Renal cortex interstitium (tissue), 11 donors: ENCODE data around the gene VSTM2B. TPM values are rescaled to one million over a fixed set of nuclear protein-coding genes. Genes with fewer than 3 reads are reported as not detected.
"Not testable (repeated sequence)": the region's sequence is repeated elsewhere in the genome, so short reads cannot be mapped to it uniquely, and the experiment has no call there.

Experiments
- DNase-seq, 11 donors: peaks; one replicate each; pipeline ENCODE4 v3.0.0-alpha.2; 2013; ENCODE audit warnings: low read depth in 9 of 11, low spot score in 4 of 11; ENCODE audit errors: extremely low read depth in 1 of 11
- polyA plus RNA-seq, 3 donors: library from polyadenylated mRNA; unstranded; fragments of 120-200 nt; gene quantifications; one replicate each; pipeline ENCODE4 v1.2.1, GENCODE V29; 2013; ENCODE audit not compliant: insufficient read length in 3 of 3

VSTM2B gene
- polyA plus RNA-seq, 3 donors = 0.42 to 0.64 (median 0.60) TPM

- DNase-seq = no peak
Measured at GRCh38 chr19:29552454-29553280, 26.9 kb downstream of the VSTM2B start.

GRCh38 chr19:29554149-29554548 lies 28.4 kb downstream of the VSTM2B start:
- no peak for DNase-seq

GRCh38 chr19:29559110-29559509 lies 33.3 kb downstream of the VSTM2B start:
- not testable (repeated sequence) for DNase-seq

GRCh38 chr19:29559743-29560142 lies 33.9 kb downstream of the VSTM2B start:
- no peak for DNase-seq

GRCh38 chr19:29560313-29561075 lies 34.7 kb downstream of the VSTM2B start:
- DNase-seq = no peak

GRCh38 chr19:29561601-29562000 lies 35.8 kb downstream of the VSTM2B start:
- no peak for DNase-seq

- DNase-seq = no peak
Measured at GRCh38 chr19:29562299-29563297, 36.8 kb downstream of the VSTM2B start.

- peak in 3 of 11 donors; percentile 12 to 25 (median 15) for DNase-seq
Measured at GRCh38 chr19:29563486-29564101, 37.8 kb downstream of the VSTM2B start.

GRCh38 chr19:29564574-29565005 lies 38.8 kb downstream of the VSTM2B start:
- no peak for DNase-seq

GRCh38 chr19:29565171-29565570 lies 39.4 kb downstream of the VSTM2B start:
- no peak for DNase-seq

- no peak for DNase-seq
Measured at GRCh38 chr19:29566496-29567054, 40.8 kb downstream of the VSTM2B start.

GRCh38 chr19:29567366-29567915 lies 41.6 kb downstream of the VSTM2B start:
- DNase-seq = no peak

- no peak for DNase-seq
Measured at GRCh38 chr19:29568036-29569025, 42.5 kb downstream of the VSTM2B start.

- DNase-seq = no peak
Measured at GRCh38 chr19:29569038-29569911, 43.5 kb downstream of the VSTM2B start.

- no peak for DNase-seq
Measured at GRCh38 chr19:29571181-29571580, 45.4 kb downstream of the VSTM2B start.

GRCh38 chr19:29573486-29573885 lies 47.7 kb downstream of the VSTM2B start:
- no peak for DNase-seq
